ENCODE measurements around the gene PSMD9. TPM values are rescaled to one million over a fixed set of nuclear protein-coding genes. Genes with fewer than 3 reads are reported as not detected.
"Not testable (repeated sequence)": the region's sequence is repeated elsewhere in the genome, so short reads cannot be mapped to it uniquely, and the experiment has no call there.

The PSMD9 gene
- total RNA-seq, 1 experiment from 2014 or later: 66.0 TPM

DNA sequence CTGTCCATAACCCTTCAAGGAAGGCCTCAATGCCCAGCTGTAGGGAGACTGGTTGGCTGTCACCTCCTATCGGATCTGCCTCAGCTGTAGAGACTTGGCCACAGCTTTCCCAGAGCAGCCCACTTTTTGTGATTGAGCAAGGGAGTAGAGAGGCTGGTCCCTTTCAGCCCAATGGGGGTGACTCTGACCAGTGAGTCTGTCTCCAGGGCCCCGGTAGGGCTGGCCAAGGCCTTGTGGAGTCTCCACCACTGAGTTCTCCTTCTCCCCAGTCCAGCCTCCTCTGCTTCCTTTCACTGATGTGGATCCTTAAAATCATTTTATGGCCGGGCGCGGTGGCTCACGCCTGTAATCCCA is 15.4 kb upstream of the PSMD9 start:
- intact Hi-C loops (cut with micrococcal nuclease; ENCODE audit: unreplicated experiment): no loop called here
- TF ChIP-seq, protein P1, sequence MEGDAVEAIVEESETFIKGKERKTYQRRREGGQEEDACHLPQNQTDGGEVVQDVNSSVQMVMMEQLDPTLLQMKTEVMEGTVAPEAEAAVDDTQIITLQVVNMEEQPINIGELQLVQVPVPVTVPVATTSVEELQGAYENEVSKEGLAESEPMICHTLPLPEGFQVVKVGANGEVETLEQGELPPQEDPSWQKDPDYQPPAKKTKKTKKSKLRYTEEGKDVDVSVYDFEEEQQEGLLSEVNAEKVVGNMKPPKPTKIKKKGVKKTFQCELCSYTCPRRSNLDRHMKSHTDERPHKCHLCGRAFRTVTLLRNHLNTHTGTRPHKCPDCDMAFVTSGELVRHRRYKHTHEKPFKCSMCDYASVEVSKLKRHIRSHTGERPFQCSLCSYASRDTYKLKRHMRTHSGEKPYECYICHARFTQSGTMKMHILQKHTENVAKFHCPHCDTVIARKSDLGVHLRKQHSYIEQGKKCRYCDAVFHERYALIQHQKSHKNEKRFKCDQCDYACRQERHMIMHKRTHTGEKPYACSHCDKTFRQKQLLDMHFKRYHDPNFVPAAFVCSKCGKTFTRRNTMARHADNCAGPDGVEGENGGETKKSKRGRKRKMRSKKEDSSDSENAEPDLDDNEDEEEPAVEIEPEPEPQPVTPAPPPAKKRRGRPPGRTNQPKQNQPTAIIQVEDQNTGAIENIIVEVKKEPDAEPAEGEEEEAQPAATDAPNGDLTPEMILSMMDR (IDR thresholded peaks at IDR 0.05; ENCODE audit: unreplicated experiment): no peak

DNA sequence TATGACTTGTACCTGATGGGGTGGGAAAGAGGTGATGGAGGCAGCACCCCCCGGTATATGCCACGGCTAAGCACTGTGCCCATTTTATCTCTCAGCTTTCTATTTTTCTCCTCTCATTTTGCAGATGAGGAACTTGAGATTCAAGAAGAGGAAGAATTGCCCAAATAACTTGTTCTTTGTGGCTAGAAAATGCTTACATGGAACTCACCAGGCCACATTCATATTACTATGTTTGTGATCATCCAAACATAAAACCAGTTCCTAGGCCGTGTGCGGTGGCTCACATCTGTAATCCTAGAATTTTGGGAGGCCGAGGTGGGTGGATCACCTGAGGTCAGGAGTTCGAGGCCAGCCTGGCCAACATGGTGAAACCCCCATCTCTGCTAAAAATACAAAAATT is 14.5 kb upstream of the PSMD9 start:
- no peak overlapping the region for H3K4me3 Mint-ChIP-seq (ENCODE audit: low read depth, unreplicated experiment)
- H3K36me3 Mint-ChIP-seq (ENCODE audit: insufficient read depth, unreplicated experiment): no peaks in the 10 kb centered on the region
- H3K27me3 Mint-ChIP-seq (ENCODE audit: unreplicated experiment): no peaks in the 10 kb centered on the region
- no peak overlapping the region for H3K27ac Mint-ChIP-seq (ENCODE audit: unreplicated experiment)
- CTCF ChIA-PET: no interaction called here
- no peaks in the 10 kb centered on the region for H3K4me1 Mint-ChIP-seq (ENCODE audit: low read depth, unreplicated experiment)
- TF ChIP-seq, protein P1 (IDR thresholded peaks at IDR 0.05; ENCODE audit: unreplicated experiment): no peak
- no TSS peak for BruUV-seq (replicated peaks)
- no peak for DNase-seq
- H3K9me3 Mint-ChIP-seq (ENCODE audit: low read depth, unreplicated experiment): no peaks in the 10 kb centered on the region
- intact Hi-C loops (cut with micrococcal nuclease; ENCODE audit: unreplicated experiment): no loop called here

More for the DNA sequence above, 15.4 kb upstream of the PSMD9 start:
- Mint-ChIP-seq H3K9me3 (ENCODE audit: low read depth, unreplicated experiment) (no peaks in the 10 kb centered on the region), H3K36me3 (ENCODE audit: insufficient read depth, unreplicated experiment) (no peaks in the 10 kb centered on the region), H3K27ac (ENCODE audit: unreplicated experiment) (no peak overlapping the region), H3K27me3 (ENCODE audit: unreplicated experiment) (no peaks in the 10 kb centered on the region), H3K4me3 (ENCODE audit: low read depth, unreplicated experiment) (no peak overlapping the region), H3K4me1 (ENCODE audit: low read depth, unreplicated experiment) (no peaks in the 10 kb centered on the region)
- no peak for DNase-seq
- CTCF ChIA-PET: interaction anchor here (0.6 kb wide), 1 partner anchor 20 kb away, joined by 4 read pairs; no protein-coding TSS in a partner anchor
- BruUV-seq (replicated peaks): no TSS peak

DNA sequence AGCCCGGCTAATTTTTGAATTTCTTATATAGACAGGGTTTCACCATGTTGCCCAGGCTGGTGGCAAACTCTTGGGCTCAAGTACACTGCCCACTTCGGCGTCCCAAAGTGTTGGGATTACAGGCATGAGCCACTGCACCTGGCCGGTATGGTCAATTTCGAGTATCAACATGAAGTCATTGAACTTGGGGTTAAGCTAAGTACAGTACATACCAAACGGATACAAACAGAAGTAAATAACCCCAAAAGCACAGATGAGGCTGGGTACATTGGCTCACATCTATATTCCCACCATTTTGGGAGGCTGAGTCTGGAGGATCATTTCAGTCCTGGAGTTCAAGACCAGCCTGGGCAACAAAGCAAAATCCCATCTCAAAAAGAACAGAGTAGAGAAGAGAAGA is 13.0 kb upstream of the PSMD9 start:
- CTCF ChIA-PET: interaction anchor here (0.6 kb wide), 1 partner anchor 85 kb away, joined by 3 read pairs; no protein-coding TSS in a partner anchor
- TF ChIP-seq, protein P1 (IDR thresholded peaks at IDR 0.05; ENCODE audit: unreplicated experiment): no peak
- Mint-ChIP-seq H3K4me1 (ENCODE audit: low read depth, unreplicated experiment) (no peaks in the 10 kb centered on the region), H3K27me3 (ENCODE audit: unreplicated experiment) (no peaks in the 10 kb centered on the region), H3K4me3 (ENCODE audit: low read depth, unreplicated experiment) (no peak overlapping the region), H3K27ac (ENCODE audit: unreplicated experiment) (no peak overlapping the region), H3K9me3 (ENCODE audit: low read depth, unreplicated experiment) (no peaks in the 10 kb centered on the region), H3K36me3 (ENCODE audit: insufficient read depth, unreplicated experiment) (no peaks in the 10 kb centered on the region)
- intact Hi-C loops (cut with micrococcal nuclease; ENCODE audit: unreplicated experiment): no loop called here
- no TSS peak for BruUV-seq (replicated peaks)
- no peak for DNase-seq

DNA sequence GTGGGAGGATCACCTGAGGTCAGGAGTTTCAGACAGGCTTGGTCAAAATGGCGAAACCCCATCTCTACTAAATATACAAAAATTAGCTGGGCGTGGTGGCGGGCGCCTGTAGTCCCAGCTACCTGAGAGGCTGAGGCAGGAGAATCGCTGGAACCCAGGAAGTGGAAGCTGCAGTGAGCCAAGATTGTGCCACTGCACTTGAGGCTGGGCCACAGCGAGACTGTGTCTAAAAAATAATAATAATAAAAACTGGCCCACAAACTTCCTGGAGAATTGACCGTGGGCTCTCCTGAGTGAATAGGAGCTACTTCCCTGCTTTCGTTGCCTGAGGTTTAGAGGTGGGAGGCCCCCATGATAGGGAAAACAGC is 12.5 kb upstream of the PSMD9 start:
- H3K4me1 Mint-ChIP-seq (ENCODE audit: low read depth, unreplicated experiment); DNase-seq; H3K9me3 Mint-ChIP-seq (ENCODE audit: low read depth, unreplicated experiment); H3K27me3 Mint-ChIP-seq (ENCODE audit: unreplicated experiment); intact Hi-C loops (cut with micrococcal nuclease; ENCODE audit: unreplicated experiment); H3K27ac Mint-ChIP-seq (ENCODE audit: unreplicated experiment); BruUV-seq (replicated peaks); H3K36me3 Mint-ChIP-seq (ENCODE audit: insufficient read depth, unreplicated experiment); H3K4me3 Mint-ChIP-seq (ENCODE audit: low read depth, unreplicated experiment): not testable (repeated sequence)
- CTCF ChIA-PET: interaction anchor here (0.6 kb wide), 2 partner anchors 84 to 240 kb away, joined by 3 read pairs; no protein-coding TSS in a partner anchor

DNA sequence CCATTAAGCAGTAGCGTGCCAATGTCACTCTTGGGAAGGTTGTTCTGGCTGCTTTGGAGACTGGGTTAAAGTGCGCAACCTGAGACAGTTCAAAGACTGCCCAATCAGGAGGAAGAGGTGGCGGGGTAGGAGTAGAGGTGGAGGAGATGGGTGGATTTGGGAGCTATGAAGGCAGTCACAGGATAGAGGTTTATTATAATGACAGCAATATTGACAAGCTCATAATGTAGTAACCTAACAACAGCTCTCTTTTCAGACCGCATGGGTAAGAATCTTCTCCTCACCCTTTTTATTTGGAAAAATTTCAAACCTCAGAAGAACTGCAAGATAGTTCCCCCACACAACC is 5.3 kb upstream of the PSMD9 start:
- no peaks in the 10 kb centered on the region for H3K4me1 Mint-ChIP-seq (ENCODE audit: low read depth, unreplicated experiment)
- intact Hi-C loops (cut with micrococcal nuclease; ENCODE audit: unreplicated experiment): no loop called here
- CTCF ChIA-PET: interaction anchor here (0.6 to 0.8 kb wide), 3 partner anchors 22 to 103 kb away, joined by 3 to 6 read pairs (median 5); no protein-coding TSS in a partner anchor
- TF ChIP-seq, protein P1 (IDR thresholded peaks at IDR 0.05; ENCODE audit: unreplicated experiment): no peak
- no peaks in the 10 kb centered on the region for H3K9me3 Mint-ChIP-seq (ENCODE audit: low read depth, unreplicated experiment)
- H3K27ac Mint-ChIP-seq (ENCODE audit: unreplicated experiment): no peak overlapping the region
- no TSS peak for BruUV-seq (replicated peaks)
- H3K27me3 Mint-ChIP-seq (ENCODE audit: unreplicated experiment): no peaks in the 10 kb centered on the region
- no peak for DNase-seq
- no peak overlapping the region for H3K4me3 Mint-ChIP-seq (ENCODE audit: low read depth, unreplicated experiment)
- H3K36me3 Mint-ChIP-seq (ENCODE audit: insufficient read depth, unreplicated experiment): peaks cover 2% of the 10 kb centered on the region

DNA sequence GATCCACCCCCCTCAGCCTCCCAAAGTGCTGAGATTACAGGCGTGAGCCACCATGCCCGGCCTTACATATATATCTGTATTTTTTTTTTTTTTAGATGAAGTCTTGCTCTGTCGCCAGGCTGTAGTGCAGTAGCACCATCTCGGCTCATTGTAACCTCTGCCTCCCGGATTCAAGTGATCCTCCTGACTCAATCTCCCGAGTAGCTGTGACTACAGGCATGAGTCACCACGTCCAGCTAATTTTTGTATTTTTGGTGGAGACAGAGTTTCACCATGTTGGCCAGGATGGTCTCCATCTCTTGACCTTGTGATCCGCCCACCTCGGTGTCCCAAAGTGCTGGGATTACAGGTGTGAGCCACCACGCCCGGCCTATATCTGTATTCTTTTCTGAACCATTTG is 3.5 kb upstream of the PSMD9 start:
- BruUV-seq (replicated peaks); DNase-seq; intact Hi-C loops (cut with micrococcal nuclease; ENCODE audit: unreplicated experiment); H3K4me3 Mint-ChIP-seq (ENCODE audit: low read depth, unreplicated experiment); H3K4me1 Mint-ChIP-seq (ENCODE audit: low read depth, unreplicated experiment); H3K27me3 Mint-ChIP-seq (ENCODE audit: unreplicated experiment); H3K9me3 Mint-ChIP-seq (ENCODE audit: low read depth, unreplicated experiment); CTCF ChIA-PET; H3K27ac Mint-ChIP-seq (ENCODE audit: unreplicated experiment): not testable (repeated sequence)
- H3K36me3 Mint-ChIP-seq (ENCODE audit: insufficient read depth, unreplicated experiment): peaks cover 19% of the 10 kb centered on the region
